H1 (cell line): ENCODE data around the gene TMPRSS4. TPM values are rescaled to one million over a fixed set of nuclear protein-coding genes. Genes with fewer than 3 reads are reported as not detected.

Experiments used
- ASH2L ChIP-seq: fragments of 200-600, 300-600 bp; sonication (generic); IDR thresholded peaks from one replicate; pipeline ENCODE4 v1.7.1; 2017; ENCODE audit warnings: low read length
- CBX8 ChIP-seq: fragments of 300-800, 300-1000 bp; sonication (generic); IDR thresholded peaks from 2 replicates; pipeline ENCODE4 v1.7.1; 2016; ENCODE audit warnings: low read depth, low read length, borderline replicate concordance
- CHD2 ChIP-seq: IDR thresholded peaks from 2 replicates; pipeline ENCODE4 v1.6.1; 2012; ENCODE audit warnings: low read length, improper control_type of control experiment
- MAFK ChIP-seq: IDR thresholded peaks from 2 replicates; pipeline ENCODE4 v1.6.1; 2012; ENCODE audit warnings: low read depth, mild to moderate bottlenecking, improper control_type of control experiment, low read length
- MAX ChIP-seq: IDR thresholded peaks from 2 replicates; pipeline ENCODE4 v1.6.1; 2012; ENCODE audit warnings: inconsistent platforms
- YY1 ChIP-seq: IDR thresholded peaks from 2 replicates; pipeline ENCODE4 v1.6.1; 2011; ENCODE audit warnings: low read depth, mild to moderate bottlenecking, low read length
- polyA plus RNA-seq, 7 experiments: library from polyadenylated mRNA; depleted of rRNA in 3 of 7; stranded (reverse) in 5 of 7; unstranded in 2 of 7; fragments of >200 nt in 5 of 7; fragments of 200-250 nt in 2 of 7; gene quantifications; 1 replicate in 5 of 7; 2 replicates in 1 of 7; 4 replicates in 1 of 7; pipeline versions ENCODE4 v1.2.1 to v1.2.3, GENCODE V29; 2011 to 2013; ENCODE audit warnings: missing spikeins in 2 of 7, mixed read lengths in 2 of 7
- total RNA-seq: library from RNA; stranded (reverse); fragmentation: NEBNext Ultra II Directional; extraction: Animal tissue kit (Norgen Biotek cat#: 25700); gene quantifications from 2 replicates; pipeline ENCODE4 v1.2.1, GENCODE V29; 2021

Gene TMPRSS4
- total and polyA plus RNA-seq, 2 of the 8 experiments (the other 6 are each of a cell fraction or from before 2014, with no cell fraction given): 0.11 to 0.58 TPM

- TF ChIP-seq CBX8 (no peak), CHD2 (no peak), MAX (no peak), YY1 (no peak), MAFK (no peak), ASH2L (no peak)
Measured at GRCh38 chr11:118167253-118167652, 90.4 kb downstream of the TMPRSS4 start (continued).
